Caco-2 (cell line): ENCODE measurements around the gene HBG1. TPM values are rescaled to one million over a fixed set of nuclear protein-coding genes. Genes with fewer than 3 reads are reported as not detected.

ENCODE experiments used
- BruUV-seq: library from RNA; stranded (reverse); fragments of 400-500 nt; replicated peaks from 2 replicates; lab custom pipeline; 2021; lab: Mats Ljungman, UMichigan
- CTCF ChIA-PET: fragments of 300-600 bp; sonication (Branson Sonifier 250); formaldehyde crosslinking; loops from one replicate; lab custom pipeline; 2022; ENCODE audit warnings: antibody characterized with exemption; lab: Charles Lee
- POLR2A ChIA-PET: fragments of 300-600 bp; sonication (Branson Sonifier 250); formaldehyde crosslinking; loops from one replicate; lab custom pipeline; 2022; ENCODE audit warnings: antibody characterized with exemption; lab: Charles Lee
- DNase-seq, 2 experiments: peaks; one replicate each; pipeline versions ENCODE4 v3.0.0 to v3.0.0-alpha.2; 2020 to 2022
- H3K27me3 ChIP-seq: replicated peaks from 2 replicates; pipeline ENCODE4 v1.6.0; 2011; ENCODE audit warnings: low read length; ENCODE audit not compliant: control insufficient read depth, insufficient read depth
- H3K36me3 ChIP-seq: 2 replicates; pipeline ENCODE4 v1.5.1; 2011; ENCODE audit warnings: low read length; ENCODE audit not compliant: control insufficient read depth, insufficient read depth
- H3K4me1 ChIP-seq: fragments of 250-450 bp; sonication (Bioruptor Pico); 2 replicates; pipeline ENCODE4 v1.5.1; 2020; ENCODE audit warnings: mild to moderate bottlenecking
- H3K4me3 ChIP-seq: 2 replicates; pipeline ENCODE4 v1.5.1; 2011; ENCODE audit warnings: low read depth, mild to moderate bottlenecking, control low read depth, low read length
- H3K9me3 ChIP-seq: fragments of 250-450 bp; sonication (Bioruptor Pico); 2 replicates; pipeline ENCODE4 v1.5.1; 2020; ENCODE audit warnings: mild to moderate bottlenecking, moderate library complexity
- H3K27ac Mint-ChIP-seq: one replicate; pipeline ENCODE4 v1.8.0; 2022; ENCODE audit warnings: mixed read lengths; ENCODE audit not compliant: unreplicated experiment
- H3K27me3 Mint-ChIP-seq: one replicate; pipeline ENCODE4 v1.8.0; 2022; ENCODE audit warnings: mixed read lengths; ENCODE audit not compliant: insufficient read depth, unreplicated experiment
- H3K36me3 Mint-ChIP-seq: one replicate; pipeline ENCODE4 v1.8.0; 2022; ENCODE audit warnings: mild to moderate bottlenecking, mixed read lengths; ENCODE audit not compliant: insufficient read depth, unreplicated experiment
- H3K4me1 Mint-ChIP-seq: one replicate; pipeline ENCODE4 v1.8.0; 2022; ENCODE audit warnings: low read depth, mixed read lengths; ENCODE audit not compliant: unreplicated experiment
- H3K4me3 Mint-ChIP-seq: one replicate; pipeline ENCODE4 v1.8.0; 2022; ENCODE audit warnings: mild to moderate bottlenecking, moderate library complexity, mixed read lengths; ENCODE audit not compliant: unreplicated experiment
- H3K9me3 Mint-ChIP-seq: one replicate; pipeline ENCODE4 v1.8.0; 2022; ENCODE audit warnings: mixed read lengths; ENCODE audit not compliant: unreplicated experiment
- intact Hi-C: fragments of 100-400 bp; cut with micrococcal nuclease; formaldehyde crosslinking; loops from one replicate; pipeline ENCODE4 v1.10.0; 2022; ENCODE audit not compliant: unreplicated experiment
- total RNA-seq: library from RNA; stranded (reverse); gene quantifications from 2 replicates; pipeline ENCODE4 v1.2.3, GENCODE V29; 2022
- TF ChIP-seq, protein P1 (sequence below), 2 experiments: fragments of 200-600 bp in 1 of 2; IDR thresholded peaks; 1 replicate in 1 of 2; 2 replicates in 1 of 2; pipeline versions ENCODE4 v1.5.1 to v1.8.0; 2011 to 2022; ENCODE audit warnings: antibody characterized with exemption in 1 of 2, control low read depth in 1 of 2, inconsistent platforms in 1 of 2, low read depth in 1 of 2, low read length in 1 of 2, mild to moderate bottlenecking in 1 of 2, moderate library complexity in 1 of 2; ENCODE audit not compliant: insufficient read depth in 1 of 2, severe bottlenecking in 1 of 2, unreplicated experiment in 1 of 2

The HBG1 gene
- total RNA-seq, 1 experiment from 2014 or later = not detected

DNA sequence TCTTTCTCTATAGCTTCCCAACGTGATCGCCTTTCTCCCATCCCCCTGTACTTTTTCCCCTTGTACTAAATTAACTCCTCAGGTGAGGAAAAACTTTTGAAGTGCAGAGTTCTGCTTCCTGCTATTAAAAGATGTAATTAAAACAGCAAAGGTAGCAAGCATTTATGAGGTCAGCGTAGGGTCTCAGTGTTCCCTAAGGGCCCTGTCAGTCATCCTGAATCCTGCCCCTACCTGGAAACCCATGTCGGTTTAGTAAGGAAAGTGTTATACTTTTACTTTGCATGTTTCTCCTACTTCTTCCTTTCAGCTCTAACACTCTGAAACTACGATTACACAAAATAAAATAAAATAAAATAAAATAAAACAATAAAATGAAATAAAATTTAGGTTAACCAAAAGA lies 21.5 kb downstream of the HBG1 start:
- ChIA-PET CTCF (no interaction called here), POLR2A (no interaction called here)
- no peaks in the 10 kb centered on the region for H3K4me1 ChIP-seq
- no peaks in the 10 kb centered on the region for H3K9me3 Mint-ChIP-seq
- H3K4me3 Mint-ChIP-seq = no peak overlapping the region
- intact Hi-C loops = no loop called here
- no peaks in the 10 kb centered on the region for H3K36me3 Mint-ChIP-seq
- no peak overlapping the region for H3K27ac Mint-ChIP-seq
- H3K4me3 ChIP-seq = no peak overlapping the region
- peaks cover 4% of the 10 kb centered on the region for H3K27me3 Mint-ChIP-seq
- BruUV-seq = no TSS peak
- H3K9me3 ChIP-seq = no peaks in the 10 kb centered on the region
- no peaks in the 10 kb centered on the region for H3K27me3 ChIP-seq
- DNase-seq = no peak
- no peaks in the 10 kb centered on the region for H3K36me3 ChIP-seq
- TF ChIP-seq, protein P1, sequence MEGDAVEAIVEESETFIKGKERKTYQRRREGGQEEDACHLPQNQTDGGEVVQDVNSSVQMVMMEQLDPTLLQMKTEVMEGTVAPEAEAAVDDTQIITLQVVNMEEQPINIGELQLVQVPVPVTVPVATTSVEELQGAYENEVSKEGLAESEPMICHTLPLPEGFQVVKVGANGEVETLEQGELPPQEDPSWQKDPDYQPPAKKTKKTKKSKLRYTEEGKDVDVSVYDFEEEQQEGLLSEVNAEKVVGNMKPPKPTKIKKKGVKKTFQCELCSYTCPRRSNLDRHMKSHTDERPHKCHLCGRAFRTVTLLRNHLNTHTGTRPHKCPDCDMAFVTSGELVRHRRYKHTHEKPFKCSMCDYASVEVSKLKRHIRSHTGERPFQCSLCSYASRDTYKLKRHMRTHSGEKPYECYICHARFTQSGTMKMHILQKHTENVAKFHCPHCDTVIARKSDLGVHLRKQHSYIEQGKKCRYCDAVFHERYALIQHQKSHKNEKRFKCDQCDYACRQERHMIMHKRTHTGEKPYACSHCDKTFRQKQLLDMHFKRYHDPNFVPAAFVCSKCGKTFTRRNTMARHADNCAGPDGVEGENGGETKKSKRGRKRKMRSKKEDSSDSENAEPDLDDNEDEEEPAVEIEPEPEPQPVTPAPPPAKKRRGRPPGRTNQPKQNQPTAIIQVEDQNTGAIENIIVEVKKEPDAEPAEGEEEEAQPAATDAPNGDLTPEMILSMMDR (IDR thresholded peaks at IDR 0.05; ENCODE audit: insufficient read depth in 1 of 2, low read depth in 1 of 2, low read length in 1 of 2, severe bottlenecking in 1 of 2, unreplicated experiment in 1 of 2) = no peak
- H3K4me1 Mint-ChIP-seq = no peaks in the 10 kb centered on the region

DNA sequence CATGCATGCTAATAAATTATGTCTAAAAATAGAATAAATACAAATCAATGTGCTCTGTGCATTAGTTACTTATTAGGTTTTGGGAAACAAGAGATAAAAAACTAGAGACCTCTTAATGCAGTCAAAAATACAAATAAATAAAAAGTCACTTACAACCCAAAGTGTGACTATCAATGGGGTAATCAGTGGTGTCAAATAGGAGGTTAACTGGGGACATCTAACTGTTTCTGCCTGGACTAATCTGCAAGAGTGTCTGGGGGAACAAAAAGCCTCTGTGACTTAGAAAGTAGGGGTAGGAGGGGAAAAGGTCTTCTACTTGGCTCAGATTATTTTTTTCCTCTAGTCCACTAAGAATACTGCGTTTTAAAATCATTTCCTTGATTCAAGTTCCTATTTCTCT lies 22.0 kb downstream of the HBG1 start:
- no peak for DNase-seq
- H3K27me3 Mint-ChIP-seq = peaks cover 4% of the 10 kb centered on the region
- H3K4me3 Mint-ChIP-seq = no peak overlapping the region
- intact Hi-C loops = no loop called here
- no peaks in the 10 kb centered on the region for H3K9me3 Mint-ChIP-seq
- no peaks in the 10 kb centered on the region for H3K4me1 Mint-ChIP-seq
- no peaks in the 10 kb centered on the region for H3K9me3 ChIP-seq
- H3K27ac Mint-ChIP-seq = no peak overlapping the region
- no peaks in the 10 kb centered on the region for H3K36me3 Mint-ChIP-seq
- TF ChIP-seq, protein P1 (IDR thresholded peaks at IDR 0.05; ENCODE audit: insufficient read depth in 1 of 2, low read depth in 1 of 2, low read length in 1 of 2, severe bottlenecking in 1 of 2, unreplicated experiment in 1 of 2) = no peak
- POLR2A ChIA-PET = no interaction called here
- no peaks in the 10 kb centered on the region for H3K36me3 ChIP-seq
- H3K4me1 ChIP-seq = no peaks in the 10 kb centered on the region
- CTCF ChIA-PET = interaction anchor here (0.7 kb wide), 1 partner anchor 11 kb away, joined by 3 read pairs; no protein-coding TSS in a partner anchor
- BruUV-seq = no TSS peak
- H3K27me3 ChIP-seq = no peaks in the 10 kb centered on the region
- no peak overlapping the region for H3K4me3 ChIP-seq

DNA sequence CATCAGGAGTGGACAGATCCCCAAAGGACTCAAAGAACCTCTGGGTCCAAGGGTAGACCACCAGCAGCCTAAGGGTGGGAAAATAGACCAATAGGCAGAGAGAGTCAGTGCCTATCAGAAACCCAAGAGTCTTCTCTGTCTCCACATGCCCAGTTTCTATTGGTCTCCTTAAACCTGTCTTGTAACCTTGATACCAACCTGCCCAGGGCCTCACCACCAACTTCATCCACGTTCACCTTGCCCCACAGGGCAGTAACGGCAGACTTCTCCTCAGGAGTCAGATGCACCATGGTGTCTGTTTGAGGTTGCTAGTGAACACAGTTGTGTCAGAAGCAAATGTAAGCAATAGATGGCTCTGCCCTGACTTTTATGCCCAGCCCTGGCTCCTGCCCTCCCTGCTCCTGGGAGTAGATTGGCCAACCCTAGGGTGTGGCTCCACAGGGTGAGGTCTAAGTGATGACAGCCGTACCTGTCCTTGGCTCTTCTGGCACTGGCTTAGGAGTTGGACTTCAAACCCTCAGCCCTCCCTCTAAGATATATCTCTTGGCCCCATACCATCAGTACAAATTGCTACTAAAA lies 22.8 kb downstream of the HBG1 start, which contains the start of gene HBB:
TSS of gene HBB (minus strand) at position 340 of the 579 bp plus-strand sequence. CDS start at position 290, 50 bp downstream.
- TF ChIP-seq, protein P1 (IDR thresholded peaks at IDR 0.05; ENCODE audit: insufficient read depth in 1 of 2, low read depth in 1 of 2, low read length in 1 of 2, severe bottlenecking in 1 of 2, unreplicated experiment in 1 of 2) = no peak
- no peaks in the 10 kb centered on the region for H3K9me3 Mint-ChIP-seq
- no peaks in the 10 kb centered on the region for H3K27me3 ChIP-seq
- H3K4me1 Mint-ChIP-seq = no peaks in the 10 kb centered on the region
- no peak within 1 kb of the TSS for H3K4me3 ChIP-seq
- H3K36me3 ChIP-seq = no peaks in the 10 kb centered on the region
- CTCF ChIA-PET = interaction anchor here (0.7 kb wide), 1 partner anchor 12 kb away, joined by 3 read pairs; no protein-coding TSS in a partner anchor
- H3K4me1 ChIP-seq = no peaks in the 10 kb centered on the region
- intact Hi-C loops = no loop called here
- H3K27me3 Mint-ChIP-seq = no peaks in the 10 kb centered on the region
- H3K4me3 Mint-ChIP-seq = no peak within 1 kb of the TSS
- no TSS peak for BruUV-seq
- H3K9me3 ChIP-seq = no peaks in the 10 kb centered on the region
- POLR2A ChIA-PET = no interaction called here
- no peak within 1 kb of the TSS for H3K27ac Mint-ChIP-seq
- no peaks in the 10 kb centered on the region for H3K36me3 Mint-ChIP-seq
- DNase-seq = no peak
